Body of pancreas (tissue), 4 donors: Measurements from ENCODE around the gene FBXL7. TPM values are rescaled to one million over a fixed set of nuclear protein-coding genes. Genes with fewer than 3 reads are reported as not detected.

Experiments used
- ATAC-seq: fragments of 150-250 bp; one replicate; pipeline ENCODE4 v1.9.1; 2016
- DNase-seq, 4 donors: peaks; one replicate each; pipeline ENCODE4 v3.0.0-alpha.2; 2019
- H3K27ac ChIP-seq, 4 donors: fragments of 200-600 bp; sonication (generic); 1 replicate in 3 of 4; 2 replicates in 1 of 4; pipeline versions ENCODE4 v1.5.1 to v1.6.1; 2016 to 2019; ENCODE audit warnings: mild to moderate bottlenecking in 1 of 4, mixed read lengths in 1 of 4, moderate library complexity in 1 of 4
- H3K27me3 ChIP-seq, 2 donors: fragments of 200-600 bp; sonication (generic); one replicate each; pipeline ENCODE4 v1.6.0; 2016; ENCODE audit warnings: mild to moderate bottlenecking in 1 of 2
- H3K36me3 ChIP-seq, 2 donors: fragments of 200-600 bp; sonication (generic); replicated peaks in 1 of 2; 2 replicates each; pipeline ENCODE4 v1.5.1; 2016; ENCODE audit warnings: low read depth in 2 of 2; ENCODE audit not compliant: insufficient read depth in 1 of 2
- H3K4me1 ChIP-seq: fragments of 200-600 bp; sonication (generic); one replicate; pipeline ENCODE4 v1.6.0; 2016
- H3K4me3 ChIP-seq, 2 donors: fragments of 200-600 bp; sonication (generic); 1 replicate in 1 of 2; 2 replicates in 1 of 2; pipeline ENCODE4 v1.5.1; 2016 to 2019
- H3K9me3 ChIP-seq, 3 donors: fragments of 200-600 bp; sonication (generic); 1 replicate in 2 of 3; 2 replicates in 1 of 3; pipeline ENCODE4 v1.5.1; 2016
- CTCF ChIP-seq, 7 experiments: fragments of 450-650 bp in 4 of 7; fragments of 200-600 bp in 3 of 7; sonication (generic) in 3 of 7; IDR thresholded peaks; one replicate each; pipeline ENCODE4 v1.5.1; 2016 to 2019; ENCODE audit warnings: antibody characterized with exemption in 7 of 7
- POLR2A ChIP-seq, 3 donors: fragments of 450-650 bp; IDR thresholded peaks; one replicate each; pipeline ENCODE4 v1.6.1; 2016; ENCODE audit warnings: antibody characterized with exemption in 3 of 3, mild to moderate bottlenecking in 2 of 3
- WGBS, 2 donors: methylation state at CpG; one replicate each; pipeline ENCODE4 v1.1.5; 2017; 5-methylcytosine and 5-hydroxymethylcytosine counted together
- intact Hi-C: fragments of 100-400 bp; cut with DNase I; formaldehyde crosslinking; loops from one replicate; pipeline ENCODE4 v1.15.1; 2023
- total RNA-seq, 2 donors: library from RNA; depleted of rRNA; stranded (reverse); fragments of >200 nt; gene quantifications; one replicate each; pipeline ENCODE4 v1.1.0, GENCODE V29; 2016

Gene FBXL7
- total RNA-seq, 2 donors from 2014 or later = 3.1 to 4.0 TPM

- ATAC-seq (no peak), DNase-seq (no peak)
- no peak for TF ChIP-seq POLR2A (IDR thresholded peaks at IDR 0.05)
- no peak for TF ChIP-seq CTCF (IDR thresholded peaks at IDR 0.05)
- H3K36me3 ChIP-seq = no peaks in the 10 kb centered on the region
- H3K27ac ChIP-seq = no peak overlapping the region
- no peaks in the 10 kb centered on the region for H3K4me1 ChIP-seq
- intact Hi-C loops = no loop called here
- no peaks in the 10 kb centered on the region for H3K9me3 ChIP-seq
- H3K4me3 ChIP-seq = no peak overlapping the region
- 44 to 48% methylated on average over 5 of the region's 5 CpGs for whole genome bisulfite sequencing, 2 donors
- no peaks in the 10 kb centered on the region for H3K27me3 ChIP-seq
Measured at GRCh38 chr5:15877914-15878313, 377.9 kb downstream of the FBXL7 start.

GRCh38 chr5:15880201-15880600, 380.2 kb downstream of the FBXL7 start:
- no peak for ATAC-seq
- no peaks in the 10 kb centered on the region for H3K27me3 ChIP-seq
- no peak overlapping the region for H3K4me3 ChIP-seq
- no peaks in the 10 kb centered on the region for H3K36me3 ChIP-seq
- TF ChIP-seq CTCF (IDR thresholded peaks at IDR 0.05) = no peak
- no peak for TF ChIP-seq POLR2A (IDR thresholded peaks at IDR 0.05)
- no peak overlapping the region for H3K27ac ChIP-seq
- no peak for DNase-seq
- H3K4me1 ChIP-seq = no peaks in the 10 kb centered on the region
- no peaks in the 10 kb centered on the region for H3K9me3 ChIP-seq
- WGBS, 2 donors = 31 to 49% methylated on average over 3 of the region's 3 CpGs
- intact Hi-C loops = no loop called here

- Histone ChIP-seq H3K27ac (no peak overlapping the region), H3K36me3 (no peaks in the 10 kb centered on the region), H3K9me3 (no peaks in the 10 kb centered on the region), H3K4me3 (no peak overlapping the region), H3K4me1 (no peaks in the 10 kb centered on the region), H3K27me3 (no peaks in the 10 kb centered on the region)
- ATAC-seq (no peak), DNase-seq (no peak)
- intact Hi-C loops = no loop called here
- no peak for TF ChIP-seq POLR2A (IDR thresholded peaks at IDR 0.05)
- no peak for TF ChIP-seq CTCF (IDR thresholded peaks at IDR 0.05)
- 47 to 58% methylated on average over 3 of the region's 3 CpGs for WGBS, 2 donors
Measured at GRCh38 chr5:15885156-15885555, 385.2 kb downstream of the FBXL7 start.

GRCh38 chr5:15886156-15886555, 386.2 kb downstream of the FBXL7 start:
- no peak for TF ChIP-seq POLR2A (IDR thresholded peaks at IDR 0.05)
- TF ChIP-seq CTCF (IDR thresholded peaks at IDR 0.05) = no peak
- H3K36me3 ChIP-seq = no peaks in the 10 kb centered on the region
- no peak overlapping the region for H3K4me3 ChIP-seq
- no peaks in the 10 kb centered on the region for H3K9me3 ChIP-seq
- H3K27me3 ChIP-seq = no peaks in the 10 kb centered on the region
- 61 to 65% methylated on average over 1 of the region's 1 CpG for WGBS, 2 donors
- intact Hi-C loops = no loop called here
- no peak overlapping the region for H3K27ac ChIP-seq
- ATAC-seq (no peak), DNase-seq (no peak)
- H3K4me1 ChIP-seq = no peaks in the 10 kb centered on the region

GRCh38 chr5:15887093-15887492, 387.1 kb downstream of the FBXL7 start:
- Histone ChIP-seq H3K4me1 (no peaks in the 10 kb centered on the region), H3K4me3 (no peak overlapping the region), H3K36me3 (no peaks in the 10 kb centered on the region), H3K27ac (no peak overlapping the region), H3K9me3 (no peaks in the 10 kb centered on the region), H3K27me3 (no peaks in the 10 kb centered on the region)
- DNase-seq (no peak), ATAC-seq (no peak)
- WGBS, 2 donors = 30 to 32% methylated on average over 3 of the region's 3 CpGs
- TF ChIP-seq CTCF (IDR thresholded peaks at IDR 0.05) (no peak), POLR2A (IDR thresholded peaks at IDR 0.05) (no peak)
- intact Hi-C loops = no loop called here
